ENCODE measurements around the gene ZNF438. TPM values are rescaled to one million over a fixed set of nuclear protein-coding genes. Genes with fewer than 3 reads are reported as not detected.

ZNF438 gene
- total and polyA plus RNA-seq, 2 of the 8 experiments (the other 6 are each of a cell fraction or from before 2014, with no cell fraction given), result 0.95 to 1.7 TPM

DNA sequence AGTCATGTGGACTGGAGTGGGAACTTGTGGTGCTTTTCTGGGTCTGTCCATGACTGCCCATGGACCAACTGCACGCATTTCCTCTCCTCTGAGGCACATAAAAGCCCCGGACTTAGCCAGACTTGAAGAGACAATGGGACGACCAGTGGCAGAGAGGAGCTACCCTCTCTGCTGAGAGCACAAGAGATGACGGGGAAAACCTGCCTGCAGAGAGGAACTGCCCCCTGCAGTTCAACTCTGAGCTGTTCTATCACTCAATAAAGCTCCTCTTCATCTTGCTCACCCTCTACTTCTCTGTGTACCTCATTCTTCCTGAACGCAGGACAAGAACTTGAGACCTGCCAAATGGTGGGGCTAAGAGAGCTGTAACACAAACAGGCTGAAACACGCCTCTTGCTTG, 184.5 kb downstream of the ZNF438 start (continued):
- TF ChIP-seq, protein P1, sequence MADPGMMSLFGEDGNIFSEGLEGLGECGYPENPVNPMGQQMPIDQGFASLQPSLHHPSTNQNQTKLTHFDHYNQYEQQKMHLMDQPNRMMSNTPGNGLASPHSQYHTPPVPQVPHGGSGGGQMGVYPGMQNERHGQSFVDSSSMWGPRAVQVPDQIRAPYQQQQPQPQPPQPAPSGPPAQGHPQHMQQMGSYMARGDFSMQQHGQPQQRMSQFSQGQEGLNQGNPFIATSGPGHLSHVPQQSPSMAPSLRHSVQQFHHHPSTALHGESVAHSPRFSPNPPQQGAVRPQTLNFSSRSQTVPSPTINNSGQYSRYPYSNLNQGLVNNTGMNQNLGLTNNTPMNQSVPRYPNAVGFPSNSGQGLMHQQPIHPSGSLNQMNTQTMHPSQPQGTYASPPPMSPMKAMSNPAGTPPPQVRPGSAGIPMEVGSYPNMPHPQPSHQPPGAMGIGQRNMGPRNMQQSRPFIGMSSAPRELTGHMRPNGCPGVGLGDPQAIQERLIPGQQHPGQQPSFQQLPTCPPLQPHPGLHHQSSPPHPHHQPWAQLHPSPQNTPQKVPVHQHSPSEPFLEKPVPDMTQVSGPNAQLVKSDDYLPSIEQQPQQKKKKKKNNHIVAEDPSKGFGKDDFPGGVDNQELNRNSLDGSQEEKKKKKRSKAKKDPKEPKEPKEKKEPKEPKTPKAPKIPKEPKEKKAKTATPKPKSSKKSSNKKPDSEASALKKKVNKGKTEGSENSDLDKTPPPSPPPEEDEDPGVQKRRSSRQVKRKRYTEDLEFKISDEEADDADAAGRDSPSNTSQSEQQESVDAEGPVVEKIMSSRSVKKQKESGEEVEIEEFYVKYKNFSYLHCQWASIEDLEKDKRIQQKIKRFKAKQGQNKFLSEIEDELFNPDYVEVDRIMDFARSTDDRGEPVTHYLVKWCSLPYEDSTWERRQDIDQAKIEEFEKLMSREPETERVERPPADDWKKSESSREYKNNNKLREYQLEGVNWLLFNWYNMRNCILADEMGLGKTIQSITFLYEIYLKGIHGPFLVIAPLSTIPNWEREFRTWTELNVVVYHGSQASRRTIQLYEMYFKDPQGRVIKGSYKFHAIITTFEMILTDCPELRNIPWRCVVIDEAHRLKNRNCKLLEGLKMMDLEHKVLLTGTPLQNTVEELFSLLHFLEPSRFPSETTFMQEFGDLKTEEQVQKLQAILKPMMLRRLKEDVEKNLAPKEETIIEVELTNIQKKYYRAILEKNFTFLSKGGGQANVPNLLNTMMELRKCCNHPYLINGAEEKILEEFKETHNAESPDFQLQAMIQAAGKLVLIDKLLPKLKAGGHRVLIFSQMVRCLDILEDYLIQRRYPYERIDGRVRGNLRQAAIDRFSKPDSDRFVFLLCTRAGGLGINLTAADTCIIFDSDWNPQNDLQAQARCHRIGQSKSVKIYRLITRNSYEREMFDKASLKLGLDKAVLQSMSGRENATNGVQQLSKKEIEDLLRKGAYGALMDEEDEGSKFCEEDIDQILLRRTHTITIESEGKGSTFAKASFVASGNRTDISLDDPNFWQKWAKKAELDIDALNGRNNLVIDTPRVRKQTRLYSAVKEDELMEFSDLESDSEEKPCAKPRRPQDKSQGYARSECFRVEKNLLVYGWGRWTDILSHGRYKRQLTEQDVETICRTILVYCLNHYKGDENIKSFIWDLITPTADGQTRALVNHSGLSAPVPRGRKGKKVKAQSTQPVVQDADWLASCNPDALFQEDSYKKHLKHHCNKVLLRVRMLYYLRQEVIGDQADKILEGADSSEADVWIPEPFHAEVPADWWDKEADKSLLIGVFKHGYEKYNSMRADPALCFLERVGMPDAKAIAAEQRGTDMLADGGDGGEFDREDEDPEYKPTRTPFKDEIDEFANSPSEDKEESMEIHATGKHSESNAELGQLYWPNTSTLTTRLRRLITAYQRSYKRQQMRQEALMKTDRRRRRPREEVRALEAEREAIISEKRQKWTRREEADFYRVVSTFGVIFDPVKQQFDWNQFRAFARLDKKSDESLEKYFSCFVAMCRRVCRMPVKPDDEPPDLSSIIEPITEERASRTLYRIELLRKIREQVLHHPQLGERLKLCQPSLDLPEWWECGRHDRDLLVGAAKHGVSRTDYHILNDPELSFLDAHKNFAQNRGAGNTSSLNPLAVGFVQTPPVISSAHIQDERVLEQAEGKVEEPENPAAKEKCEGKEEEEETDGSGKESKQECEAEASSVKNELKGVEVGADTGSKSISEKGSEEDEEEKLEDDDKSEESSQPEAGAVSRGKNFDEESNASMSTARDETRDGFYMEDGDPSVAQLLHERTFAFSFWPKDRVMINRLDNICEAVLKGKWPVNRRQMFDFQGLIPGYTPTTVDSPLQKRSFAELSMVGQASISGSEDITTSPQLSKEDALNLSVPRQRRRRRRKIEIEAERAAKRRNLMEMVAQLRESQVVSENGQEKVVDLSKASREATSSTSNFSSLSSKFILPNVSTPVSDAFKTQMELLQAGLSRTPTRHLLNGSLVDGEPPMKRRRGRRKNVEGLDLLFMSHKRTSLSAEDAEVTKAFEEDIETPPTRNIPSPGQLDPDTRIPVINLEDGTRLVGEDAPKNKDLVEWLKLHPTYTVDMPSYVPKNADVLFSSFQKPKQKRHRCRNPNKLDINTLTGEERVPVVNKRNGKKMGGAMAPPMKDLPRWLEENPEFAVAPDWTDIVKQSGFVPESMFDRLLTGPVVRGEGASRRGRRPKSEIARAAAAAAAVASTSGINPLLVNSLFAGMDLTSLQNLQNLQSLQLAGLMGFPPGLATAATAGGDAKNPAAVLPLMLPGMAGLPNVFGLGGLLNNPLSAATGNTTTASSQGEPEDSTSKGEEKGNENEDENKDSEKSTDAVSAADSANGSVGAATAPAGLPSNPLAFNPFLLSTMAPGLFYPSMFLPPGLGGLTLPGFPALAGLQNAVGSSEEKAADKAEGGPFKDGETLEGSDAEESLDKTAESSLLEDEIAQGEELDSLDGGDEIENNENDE (IDR thresholded peaks at IDR 0.05; ENCODE audit: insufficient replicate concordance, low read length), result no peak
- TF ChIP-seq TAF1 (IDR thresholded peaks at IDR 0.05; ENCODE audit: low read depth, low read length) (no peak), HDAC2 (IDR thresholded peaks at IDR 0.05; ENCODE audit: borderline replicate concordance in 1 of 2, low read depth in 2 of 2, low read length in 2 of 2) (no peak), BRCA1 (IDR thresholded peaks at IDR 0.05; ENCODE audit: low read depth, low read length) (no peak), PHF8 (conservative IDR thresholded peaks at IDR 0.05; ENCODE audit: low read depth, low read length) (no peak)
